Measurements from ENCODE around the gene SMURF1. TPM values are rescaled to one million over a fixed set of nuclear protein-coding genes. Genes with fewer than 3 reads are reported as not detected.

SMURF1 gene
- total RNA-seq, 1 donor from 2014 or later, result 31.9 TPM

DNA sequence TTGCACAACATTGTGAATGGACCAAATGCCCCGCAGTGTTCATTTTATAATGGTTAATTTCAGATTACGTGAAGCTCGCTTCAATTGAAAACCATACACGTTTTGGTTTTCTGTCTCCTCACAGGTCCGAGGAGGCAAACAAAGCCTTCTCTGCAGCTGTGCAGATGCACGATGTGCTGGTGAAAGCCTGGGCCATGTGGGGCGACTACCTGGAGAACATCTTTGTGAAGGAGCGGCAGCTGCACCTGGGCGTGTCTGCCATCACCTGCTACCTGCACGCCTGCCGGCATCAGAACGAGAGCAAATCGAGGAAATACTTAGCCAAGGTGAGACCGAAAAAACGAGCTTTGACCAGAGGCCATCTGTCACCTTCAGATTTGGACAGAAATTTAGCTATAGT lies 155.3 kb downstream of the SMURF1 start:
- peaks cover 59% of the 10 kb centered on the region for H3K36me3 Mint-ChIP-seq (ENCODE audit: insufficient read depth)
- no peaks in the 10 kb centered on the region for H3K27me3 Mint-ChIP-seq
- no peak for DNase-seq (ENCODE audit: low spot score, unreplicated experiment)
- H3K9me3 Mint-ChIP-seq (ENCODE audit: low read depth), result peaks cover 9% of the 10 kb centered on the region
- no peak overlapping the region for H3K4me3 Mint-ChIP-seq (ENCODE audit: low read depth)
- H3K4me1 Mint-ChIP-seq (ENCODE audit: low read depth), result no peaks in the 10 kb centered on the region
- TF ChIP-seq, protein P1, sequence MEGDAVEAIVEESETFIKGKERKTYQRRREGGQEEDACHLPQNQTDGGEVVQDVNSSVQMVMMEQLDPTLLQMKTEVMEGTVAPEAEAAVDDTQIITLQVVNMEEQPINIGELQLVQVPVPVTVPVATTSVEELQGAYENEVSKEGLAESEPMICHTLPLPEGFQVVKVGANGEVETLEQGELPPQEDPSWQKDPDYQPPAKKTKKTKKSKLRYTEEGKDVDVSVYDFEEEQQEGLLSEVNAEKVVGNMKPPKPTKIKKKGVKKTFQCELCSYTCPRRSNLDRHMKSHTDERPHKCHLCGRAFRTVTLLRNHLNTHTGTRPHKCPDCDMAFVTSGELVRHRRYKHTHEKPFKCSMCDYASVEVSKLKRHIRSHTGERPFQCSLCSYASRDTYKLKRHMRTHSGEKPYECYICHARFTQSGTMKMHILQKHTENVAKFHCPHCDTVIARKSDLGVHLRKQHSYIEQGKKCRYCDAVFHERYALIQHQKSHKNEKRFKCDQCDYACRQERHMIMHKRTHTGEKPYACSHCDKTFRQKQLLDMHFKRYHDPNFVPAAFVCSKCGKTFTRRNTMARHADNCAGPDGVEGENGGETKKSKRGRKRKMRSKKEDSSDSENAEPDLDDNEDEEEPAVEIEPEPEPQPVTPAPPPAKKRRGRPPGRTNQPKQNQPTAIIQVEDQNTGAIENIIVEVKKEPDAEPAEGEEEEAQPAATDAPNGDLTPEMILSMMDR (IDR thresholded peaks at IDR 0.05; ENCODE audit: unreplicated experiment), result no peak
- H3K27ac Mint-ChIP-seq, result no peak overlapping the region

DNA sequence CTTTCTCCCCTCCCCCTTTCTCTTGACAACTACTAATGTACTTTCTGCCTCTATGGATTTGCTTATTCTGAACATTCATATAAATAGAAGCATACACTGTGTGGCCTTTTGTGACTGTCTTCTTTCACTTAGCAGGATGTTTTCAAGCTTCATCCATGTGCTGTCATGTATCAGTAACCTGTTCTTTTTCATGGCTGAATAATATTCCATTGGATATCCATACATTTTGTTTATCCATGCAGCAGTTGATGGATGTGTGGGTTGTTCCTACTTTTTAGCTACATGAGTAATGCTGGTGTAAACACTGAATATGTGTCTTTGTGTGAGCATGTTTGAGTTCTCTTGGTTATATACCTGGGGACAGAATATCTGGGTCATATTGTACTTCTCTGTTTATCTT lies 158.0 kb downstream of the SMURF1 start:
- no peak overlapping the region for H3K27ac Mint-ChIP-seq
- TF ChIP-seq, protein P1 (IDR thresholded peaks at IDR 0.05; ENCODE audit: unreplicated experiment), result no peak
- H3K36me3 Mint-ChIP-seq (ENCODE audit: insufficient read depth), result peaks cover 59% of the 10 kb centered on the region
- H3K4me1 Mint-ChIP-seq (ENCODE audit: low read depth), result no peaks in the 10 kb centered on the region
- no peak for DNase-seq (ENCODE audit: low spot score, unreplicated experiment)
- no peaks in the 10 kb centered on the region for H3K27me3 Mint-ChIP-seq
- H3K4me3 Mint-ChIP-seq (ENCODE audit: low read depth), result no peak overlapping the region
- H3K9me3 Mint-ChIP-seq (ENCODE audit: low read depth), result peaks cover 9% of the 10 kb centered on the region

DNA sequence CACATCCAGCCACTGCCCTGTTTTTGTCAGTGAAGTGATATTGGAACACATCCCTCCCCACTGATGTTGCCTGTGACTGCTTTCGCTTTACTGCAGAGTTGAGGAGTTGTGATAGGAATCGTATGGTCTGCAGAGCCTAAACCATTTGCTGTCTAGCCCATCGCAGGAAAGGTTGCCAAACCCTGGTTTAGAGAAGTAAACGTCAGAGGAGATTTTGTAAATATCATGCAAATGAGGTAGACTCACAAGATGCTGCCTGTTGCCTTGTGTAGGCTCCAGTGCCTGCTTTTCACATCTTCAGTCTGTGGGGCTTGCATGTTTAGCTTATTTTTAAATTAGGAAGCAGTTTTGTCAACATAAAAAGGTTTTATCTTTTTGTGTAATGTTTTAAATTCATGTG lies 158.5 kb downstream of the SMURF1 start:
- peaks cover 9% of the 10 kb centered on the region for H3K9me3 Mint-ChIP-seq (ENCODE audit: low read depth)
- no peak overlapping the region for H3K27ac Mint-ChIP-seq
- peaks cover 60% of the 10 kb centered on the region for H3K36me3 Mint-ChIP-seq (ENCODE audit: insufficient read depth)

GRCh38 chr7:98984126-98984525 lies 159.8 kb downstream of the SMURF1 start:
- no peak overlapping the region for H3K27ac Mint-ChIP-seq
- H3K27me3 Mint-ChIP-seq, result no peaks in the 10 kb centered on the region
- peaks cover 9% of the 10 kb centered on the region for H3K9me3 Mint-ChIP-seq (ENCODE audit: low read depth)
- DNase-seq (ENCODE audit: low spot score, unreplicated experiment), result no peak
- no peaks in the 10 kb centered on the region for H3K4me1 Mint-ChIP-seq (ENCODE audit: low read depth)
- H3K36me3 Mint-ChIP-seq (ENCODE audit: insufficient read depth), result peaks cover 58% of the 10 kb centered on the region
- TF ChIP-seq, protein P1 (IDR thresholded peaks at IDR 0.05; ENCODE audit: unreplicated experiment), result no peak
- H3K4me3 Mint-ChIP-seq (ENCODE audit: low read depth), result no peak overlapping the region

More for the DNA sequence above, 158.5 kb downstream of the SMURF1 start:
- DNase-seq (ENCODE audit: low spot score, unreplicated experiment), result no peak
- Mint-ChIP-seq H3K27me3 (no peaks in the 10 kb centered on the region), H3K4me1 (ENCODE audit: low read depth) (no peaks in the 10 kb centered on the region), H3K4me3 (ENCODE audit: low read depth) (no peak overlapping the region)
- TF ChIP-seq, protein P1 (IDR thresholded peaks at IDR 0.05; ENCODE audit: unreplicated experiment), result no peak

DNA sequence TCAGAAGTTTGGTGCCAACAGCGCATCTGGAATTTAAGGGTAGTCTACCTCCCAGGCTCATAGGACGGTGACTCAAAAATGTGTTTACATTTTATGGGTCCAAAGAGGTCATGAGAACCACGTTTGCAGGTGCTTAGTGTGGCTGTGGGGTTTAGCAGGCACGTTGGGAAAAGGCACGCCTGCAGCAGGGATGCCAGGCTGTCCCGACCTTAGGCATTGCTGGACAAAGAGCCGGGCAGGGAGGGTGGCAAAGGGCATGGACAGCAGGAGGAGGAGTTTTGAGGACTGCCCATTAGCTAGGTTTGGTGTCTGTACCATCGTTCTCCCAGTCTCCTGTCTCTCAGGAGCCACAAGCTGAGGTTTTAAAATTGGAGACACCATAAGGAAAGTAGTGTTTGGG lies 161.2 kb downstream of the SMURF1 start:
- TF ChIP-seq, protein P1 (IDR thresholded peaks at IDR 0.05; ENCODE audit: unreplicated experiment), result no peak
- Mint-ChIP-seq H3K4me3 (ENCODE audit: low read depth) (no peak overlapping the region), H3K4me1 (ENCODE audit: low read depth) (no peaks in the 10 kb centered on the region), H3K36me3 (ENCODE audit: insufficient read depth) (peaks cover 53% of the 10 kb centered on the region), H3K27me3 (no peaks in the 10 kb centered on the region), H3K9me3 (ENCODE audit: low read depth) (peaks cover 9% of the 10 kb centered on the region), H3K27ac (no peak overlapping the region)
- no peak for DNase-seq (ENCODE audit: low spot score, unreplicated experiment)

Measured in progenitor cell of endocrine pancreas (in vitro differentiated cells).